ENCODE measurements around the gene POLE2. TPM values are rescaled to one million over a fixed set of nuclear protein-coding genes. Genes with fewer than 3 reads are reported as not detected.

The POLE2 gene
- total RNA-seq, 120 experiments from 2014 or later: 0.29 to 5.4 (median 1.5) TPM; not detected in 10

Other genes with a start within 250 kb of the POLE2 start
- gene RPS29, start 101.8 kb downstream of the POLE2 start, total RNA-seq: 100 to 1,000 TPM; 199 to 551 (median 360) TPM
- gene LRR1, start 89.3 kb downstream of the POLE2 start, total RNA-seq: 10 to 100 TPM in 1 of 120 experiments, 1 to 10 TPM in 116, under 1 TPM in 3; 0.89 to 10.9 (median 3.8) TPM
- 100 to 1,000 TPM in 41 of 120 experiments, 10 to 100 TPM in 79; 70.0 to 141 (median 96.5) TPM for gene RPL36AL, start 67.6 kb downstream of the POLE2 start, total RNA-seq
- 10 to 100 TPM in 82 of 120 experiments, 1 to 10 TPM in 38; 6.7 to 13.7 (median 10.6) TPM for gene MGAT2, start 67.4 kb downstream of the POLE2 start, total RNA-seq
- 1 to 10 TPM; 3.8 to 9.2 (median 6.3) TPM for gene DNAAF2, start 53.0 kb downstream of the POLE2 start, total RNA-seq
- gene KLHDC1, start 4.9 kb upstream of the POLE2 start, total RNA-seq: 10 to 100 TPM; 14.3 to 47.1 (median 25.4) TPM
- 100 to 1,000 TPM in 5 of 120 experiments, 10 to 100 TPM in 115; 43.9 to 114 (median 79.6) TPM for gene KLHDC2, start 79.9 kb upstream of the POLE2 start, total RNA-seq
- gene NEMF, start 164.6 kb upstream of the POLE2 start, total RNA-seq: 100 to 1,000 TPM in 116 of 120 experiments, 10 to 100 TPM in 4; 91.8 to 161 (median 124) TPM
- gene ARF6, start 204.9 kb upstream of the POLE2 start, total RNA-seq: 10 to 100 TPM; 16.6 to 28.7 (median 22.5) TPM

Measured in dorsolateral prefrontal cortex (tissue), 118 donors.